RPMI7951 (cell line): ENCODE results near the gene TRIO. TPM values are rescaled to one million over a fixed set of nuclear protein-coding genes. Genes with fewer than 3 reads are reported as not detected.
"Not testable (repeated sequence)": the region's sequence is repeated elsewhere in the genome, so short reads cannot be mapped to it uniquely, and the experiment has no call there.

Experiments used
- DNase-seq: peaks from one replicate; pipeline ENCODE4 v3.0.0-alpha.2; 2012; ENCODE audit warnings: low read depth
- total RNA-seq: library from RNA; depleted of rRNA; stranded (reverse); fragments of >200 nt; shearing (Covaris generic); gene quantifications from 2 replicates; pipeline ENCODE4 v1.2.3, GENCODE V29; 2014

The TRIO gene
- total RNA-seq, 1 experiment from 2014 or later = 34.0 TPM

DNA sequence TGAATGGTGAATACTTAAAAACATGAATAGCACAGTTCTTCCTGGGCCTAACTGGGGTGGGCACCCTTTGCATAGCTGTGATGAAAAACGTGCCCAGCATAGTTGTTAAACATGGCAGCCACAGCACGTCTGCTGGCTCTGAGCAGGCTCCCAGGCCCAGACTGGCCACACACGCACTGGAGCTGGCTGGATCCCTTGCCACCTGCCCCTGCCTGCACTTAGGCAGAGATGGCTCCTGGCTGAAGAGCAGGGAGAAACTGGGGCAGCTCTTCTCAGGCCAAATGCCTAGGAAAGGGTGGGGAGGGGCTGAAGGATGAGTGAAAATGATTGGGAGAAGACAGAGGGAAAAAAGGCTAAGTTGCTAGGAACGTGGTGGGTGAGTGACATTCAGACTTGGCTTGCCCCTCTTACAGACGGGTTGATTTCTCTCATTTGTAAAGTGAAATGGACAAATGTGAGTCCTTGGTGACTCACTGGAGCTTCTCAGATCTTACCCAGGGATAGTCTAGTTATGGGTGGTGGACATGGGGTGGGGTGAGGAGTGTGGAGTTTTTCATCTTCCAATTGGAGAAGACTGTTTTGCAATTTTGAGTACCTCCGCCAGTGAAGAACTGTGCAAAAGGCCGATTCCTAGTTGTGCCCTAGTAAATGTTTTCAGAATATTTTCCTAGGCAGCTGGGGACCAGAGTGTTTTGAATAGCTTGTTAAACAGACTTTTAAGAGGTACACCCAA, 42.4 kb downstream of the TRIO start:
- DNase-seq = peak; percentile 80

GRCh38 chr5:14186059-14186830, 43.1 kb downstream of the TRIO start:
- DNase-seq = peak; percentile 59

GRCh38 chr5:14187157-14187556, 44.0 kb downstream of the TRIO start:
- no peak for DNase-seq

DNA sequence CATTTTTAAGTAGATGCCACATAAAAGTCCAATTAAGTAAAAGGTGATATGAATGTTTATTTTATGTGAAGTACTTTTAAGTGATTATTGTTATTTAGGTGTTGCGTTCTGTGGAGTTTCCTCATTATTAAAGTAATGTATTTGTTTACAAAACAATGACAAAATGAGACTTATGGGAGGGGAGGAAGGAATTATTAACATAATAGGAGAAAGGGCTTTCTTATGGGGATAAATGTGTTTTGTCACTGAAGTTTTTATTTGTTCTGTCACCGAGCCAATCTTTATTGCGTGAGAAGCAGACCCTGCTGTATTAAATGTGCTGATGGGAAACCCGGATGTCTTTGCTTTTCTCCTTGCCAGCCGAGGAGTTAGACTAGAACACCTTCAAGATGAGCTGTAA, 44.5 kb downstream of the TRIO start:
- no peak for DNase-seq

- DNase-seq = no peak
These were observed 45.6 kb downstream of the TRIO start for GRCh38 chr5:14188778-14189177.

- no peak for DNase-seq
These were observed 46.5 kb downstream of the TRIO start for GRCh38 chr5:14189680-14190079.

- peak; percentile 94 for DNase-seq
These were observed 47.3 kb downstream of the TRIO start for GRCh38 chr5:14190194-14191164.

DNA sequence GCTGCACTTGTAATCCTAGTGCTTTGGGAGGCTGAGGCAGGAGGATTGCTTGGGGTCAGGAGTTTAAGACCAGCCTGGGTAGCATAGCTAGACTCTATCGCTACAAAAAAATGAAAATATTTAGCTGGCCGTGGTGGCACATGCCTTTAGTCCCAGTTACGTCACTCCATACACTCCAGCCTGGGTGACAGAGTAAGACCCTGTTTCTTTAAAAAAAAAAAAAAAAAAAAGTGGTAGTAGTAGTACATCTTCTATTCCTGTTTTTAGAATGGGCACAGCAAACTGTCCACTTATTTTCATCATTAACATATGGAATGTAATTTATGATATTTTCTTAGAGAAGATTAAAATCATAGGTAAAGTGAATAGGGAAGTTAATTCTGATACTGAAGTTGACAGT, 48.2 kb downstream of the TRIO start:
- DNase-seq = no peak

DNA sequence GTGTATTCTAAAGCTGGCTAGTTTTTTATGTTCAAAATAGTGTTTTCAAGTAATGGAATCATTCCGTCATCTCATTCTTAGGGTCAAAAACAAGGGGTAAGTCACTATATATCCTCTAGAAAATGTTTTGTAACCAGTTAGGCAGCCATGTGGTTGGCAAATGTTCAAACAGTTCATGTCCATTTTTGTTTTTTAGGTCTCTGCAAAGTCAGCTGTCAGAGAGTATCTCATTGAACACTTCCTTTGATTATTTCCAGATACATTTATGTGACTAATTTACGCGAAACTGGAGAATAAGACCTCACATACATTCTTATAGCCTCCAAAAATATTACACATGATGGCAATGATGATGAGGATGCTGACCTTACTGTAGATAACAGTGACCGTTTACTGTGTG, 50.4 kb downstream of the TRIO start:
- no peak for DNase-seq

DNA sequence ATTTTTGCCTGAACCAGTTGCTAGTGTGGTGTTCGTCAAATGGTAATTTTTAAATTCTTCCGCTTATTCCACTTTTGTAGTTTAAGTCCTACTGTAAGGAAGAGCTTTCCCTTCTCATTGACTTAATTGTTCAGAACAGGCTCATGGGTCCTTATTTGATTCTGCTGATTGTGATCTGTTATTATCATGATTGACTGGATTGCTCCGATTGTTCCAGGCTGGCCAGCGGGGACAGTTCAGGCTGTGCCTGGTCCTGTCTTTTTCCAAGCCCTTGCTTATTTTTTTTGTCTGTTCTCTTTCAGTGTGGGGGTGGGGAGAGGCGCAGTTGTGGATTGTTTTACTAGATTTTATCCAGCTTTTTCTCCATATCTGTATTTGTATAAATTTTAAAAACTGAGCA, 52.4 kb downstream of the TRIO start:
- DNase-seq = no peak

DNA sequence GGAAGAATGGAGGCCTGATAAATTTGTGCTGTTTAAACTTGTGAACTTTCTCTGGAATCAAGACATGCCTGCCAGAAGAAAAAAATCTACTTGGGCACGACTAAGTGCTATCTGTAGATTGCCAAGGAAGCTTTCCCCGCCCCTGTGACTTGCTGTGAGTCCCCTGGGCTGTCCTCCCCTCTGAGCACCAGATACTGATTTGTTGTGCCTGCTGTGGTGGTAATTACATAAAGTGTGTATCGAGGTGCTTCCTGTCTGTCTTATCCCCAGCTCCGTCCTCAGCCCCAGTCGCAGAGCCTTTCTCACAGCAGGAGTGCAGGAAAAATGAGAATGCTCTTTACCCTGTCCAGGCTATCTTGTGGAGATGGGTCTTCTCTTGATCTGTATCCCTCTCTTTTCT, 53.9 kb downstream of the TRIO start:
- DNase-seq = no peak

DNA sequence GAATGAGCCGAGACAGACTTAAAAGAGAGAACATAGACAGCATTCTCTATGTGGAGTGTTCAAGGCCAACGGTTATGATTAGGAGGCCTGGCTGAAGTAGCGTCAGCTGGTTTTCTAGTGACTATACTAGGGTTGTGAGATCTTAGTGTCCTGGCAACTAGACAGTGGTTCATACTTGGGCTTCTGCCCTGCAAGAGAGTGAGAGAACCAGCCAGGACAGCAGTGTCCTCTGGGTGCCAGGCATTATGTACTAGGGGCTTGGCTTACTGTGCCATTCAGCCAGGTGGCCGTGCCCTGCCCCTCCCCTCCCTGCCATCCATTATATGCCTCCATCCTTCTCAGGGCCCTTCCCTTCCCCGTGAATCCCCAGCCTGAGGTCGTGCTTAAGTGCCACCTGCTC, 56.8 kb downstream of the TRIO start:
- no peak for DNase-seq

DNA sequence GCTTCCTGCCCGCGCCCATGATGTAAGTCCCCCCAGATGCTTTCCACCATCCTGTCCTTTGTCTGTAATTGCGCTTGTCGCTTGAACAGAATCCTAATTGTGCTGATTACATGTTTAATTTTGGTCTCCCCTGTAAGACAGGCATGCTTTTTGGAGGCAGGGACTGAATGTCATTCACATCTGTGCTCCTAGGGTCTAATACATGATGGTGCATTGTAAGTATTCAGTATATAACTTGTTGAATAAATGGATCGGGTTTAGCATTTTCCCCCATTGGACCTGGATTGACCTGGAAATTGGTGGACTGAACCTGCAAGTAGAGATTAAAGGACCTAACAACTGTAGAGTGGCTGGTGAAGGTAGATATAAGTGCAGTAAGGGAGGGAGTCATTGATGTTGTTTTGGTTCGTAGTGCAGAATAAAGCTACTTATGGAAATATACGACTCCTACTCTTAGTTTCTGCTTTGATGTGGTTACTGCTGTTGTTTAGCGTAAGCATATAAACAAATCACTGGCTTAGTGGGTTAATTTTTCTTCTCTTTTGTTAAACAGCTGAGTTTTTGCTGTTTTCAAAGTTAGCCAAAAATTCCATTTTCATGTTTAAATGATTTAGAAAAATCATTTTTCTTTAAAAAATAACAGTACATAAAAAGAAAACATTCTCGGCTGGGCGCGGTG, 57.3 kb downstream of the TRIO start:
- DNase-seq = no peak

GRCh38 chr5:14201325-14202045, 58.3 kb downstream of the TRIO start:
- DNase-seq = peak; percentile 26

- peak; percentile 79 for DNase-seq
These were observed 59.3 kb downstream of the TRIO start for GRCh38 chr5:14202462-14202861.

DNA sequence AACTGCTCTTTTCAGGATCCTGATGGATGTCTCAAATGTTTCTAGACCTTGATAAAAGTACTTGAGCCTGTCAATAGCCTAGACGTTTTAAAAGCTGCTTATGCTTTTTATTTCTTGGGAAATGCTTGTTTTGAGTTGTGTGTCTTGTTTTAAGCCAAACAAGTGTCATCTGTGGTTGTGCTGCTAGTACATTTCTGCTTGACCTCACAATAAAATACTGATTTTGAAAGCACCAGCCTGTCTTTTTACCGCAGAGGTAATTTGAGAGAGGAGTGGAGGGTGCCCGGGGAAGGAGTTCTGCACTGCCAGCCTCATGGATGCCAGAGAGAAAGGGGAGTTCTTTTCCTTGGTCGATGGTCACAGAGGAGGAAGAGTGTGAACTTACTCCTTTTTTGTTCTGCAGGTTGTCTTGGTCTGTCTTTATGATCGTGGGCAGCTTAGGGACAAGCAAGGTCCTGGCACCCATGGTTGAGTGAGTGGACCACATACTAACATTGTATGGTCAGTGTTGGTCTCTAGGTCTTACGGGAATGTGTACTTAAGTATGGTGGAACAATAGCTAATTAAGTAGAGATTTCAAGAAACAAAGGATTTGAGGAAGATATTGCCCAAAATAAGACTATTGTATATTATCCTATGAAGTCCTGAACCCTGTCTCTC, 61.0 kb downstream of the TRIO start:
- peak; percentile 11 for DNase-seq

DNA sequence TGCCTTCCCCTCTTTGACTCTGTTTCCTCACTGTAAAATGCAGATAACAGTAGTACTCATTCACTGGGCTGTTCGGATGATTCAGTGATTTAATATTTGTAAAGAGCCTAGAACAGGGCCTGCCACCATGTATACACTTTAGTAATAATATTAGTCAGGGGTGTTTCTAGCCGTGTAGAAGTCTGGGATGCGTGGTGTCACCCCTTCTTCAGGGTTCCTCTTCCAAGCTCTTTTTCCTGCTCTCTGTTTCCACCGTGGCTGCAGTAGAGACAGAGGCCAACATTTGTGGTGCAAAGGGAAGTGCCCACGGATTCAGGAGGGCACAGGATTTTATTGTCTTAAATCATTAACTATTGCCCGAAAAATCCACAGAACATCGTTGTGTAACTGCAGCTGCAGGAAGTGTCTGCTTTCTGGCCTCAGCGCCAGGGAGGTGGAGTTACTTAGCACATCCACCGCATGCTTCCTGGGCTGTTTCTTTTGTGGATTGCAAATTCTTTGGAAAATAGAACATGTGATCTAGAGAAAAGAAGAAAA, 61.7 kb downstream of the TRIO start:
- peak; percentile 72 for DNase-seq

- DNase-seq = peak; percentile 12
These were observed 63.0 kb downstream of the TRIO start for GRCh38 chr5:14206028-14206725.

DNA sequence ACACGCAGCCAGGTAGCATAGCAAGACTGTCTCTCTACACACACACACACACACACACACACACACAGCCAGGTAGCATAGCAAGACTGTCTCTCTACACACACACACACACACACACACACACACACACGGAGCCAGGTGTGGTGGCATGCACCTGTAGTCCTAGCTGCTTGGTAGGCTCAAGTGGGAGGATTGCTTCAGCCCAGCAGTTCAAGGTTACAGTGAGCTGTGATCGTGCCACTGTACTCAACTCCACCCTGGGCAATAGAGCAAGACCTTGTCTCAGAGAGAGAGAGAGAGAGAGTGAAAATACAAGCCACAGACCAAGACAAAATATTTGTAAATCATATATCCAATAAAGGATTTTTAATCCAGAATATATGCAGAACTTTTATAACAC, 64.3 kb downstream of the TRIO start:
- DNase-seq = not testable (repeated sequence)
